Lung (tissue), 12 donors: ENCODE measurements around the gene RNF220. TPM values are rescaled to one million over a fixed set of nuclear protein-coding genes. Genes with fewer than 3 reads are reported as not detected.
"Not testable (repeated sequence)": the region's sequence is repeated elsewhere in the genome, so short reads cannot be mapped to it uniquely, and the experiment has no call there.

Source experiments
- ATAC-seq: fragments of 200-7000 bp; cut with Tn5 transposase; one replicate; pipeline ENCODE4 v1.9.1; 2020; ENCODE audit warnings: moderate number of reproducible peaks; ENCODE audit not compliant: insufficient read depth, low FRiP score
- DNase-seq, 3 donors: peaks; one replicate each; pipeline ENCODE4 v3.0.0-alpha.2; 2013 to 2017
- H3K27ac ChIP-seq, 2 donors: one replicate each; pipeline ENCODE4 v1.5.1; 2013; ENCODE audit warnings: mild to moderate bottlenecking in 2 of 2, moderate library complexity in 2 of 2, control low read depth in 1 of 2, inconsistent platforms in 1 of 2, low read depth in 1 of 2, low read length in 1 of 2
- H3K27me3 ChIP-seq, 3 donors: one replicate each; pipeline ENCODE4 v1.5.1; 2013; ENCODE audit warnings: low read length in 2 of 3; ENCODE audit not compliant: control insufficient read depth in 3 of 3, insufficient read depth in 3 of 3
- H3K36me3 ChIP-seq, 4 donors: one replicate each; pipeline ENCODE4 v1.5.1; 2013; ENCODE audit warnings: low read length in 4 of 4, mild to moderate bottlenecking in 1 of 4, moderate library complexity in 1 of 4; ENCODE audit not compliant: control insufficient read depth in 4 of 4, insufficient read depth in 4 of 4
- H3K4me1 ChIP-seq, 5 donors: one replicate each; pipeline ENCODE4 v1.5.1; 2013; ENCODE audit warnings: low read length in 5 of 5, mild to moderate bottlenecking in 2 of 5, moderate library complexity in 1 of 5; ENCODE audit not compliant: control insufficient read depth in 5 of 5, insufficient read depth in 5 of 5
- H3K4me3 ChIP-seq: one replicate; pipeline ENCODE4 v1.5.1; 2013; ENCODE audit warnings: mild to moderate bottlenecking, control low read depth, moderate library complexity
- H3K9ac ChIP-seq, 2 donors: one replicate each; pipeline ENCODE4 v1.5.1; 2013; ENCODE audit warnings: low read length in 2 of 2, control low read depth in 1 of 2; ENCODE audit not compliant: insufficient read depth in 1 of 2
- H3K9me3 ChIP-seq, 4 donors: one replicate each; pipeline ENCODE4 v1.5.1; 2013; ENCODE audit warnings: low read length in 3 of 4, mild to moderate bottlenecking in 1 of 4, moderate library complexity in 1 of 4; ENCODE audit not compliant: control insufficient read depth in 4 of 4, insufficient read depth in 3 of 4
- CTCF ChIP-seq: IDR thresholded peaks from 2 replicates; pipeline ENCODE4 v1.5.1; 2012; ENCODE audit warnings: mild to moderate bottlenecking; ENCODE audit errors: control extremely low read depth, extremely low read depth
- WGBS, 2 donors: extraction: QIAGEN DNeasy Blood & Tissue Kit; methylation state at CpG; one replicate each; pipeline ENCODE4 v1.1.7; 2013; 5-methylcytosine and 5-hydroxymethylcytosine counted together
- polyA plus RNA-seq, 2 donors: library from polyadenylated mRNA; stranded (reverse); fragments of 200-250 nt; gene quantifications; one replicate each; pipeline ENCODE4 v1.2.1, GENCODE V29; 2013
- total RNA-seq, 2 donors: library from RNA; depleted of rRNA in 1 of 2; stranded (reverse); fragments of >200 nt in 1 of 2; gene quantifications; one replicate each; pipeline ENCODE4 v1.2.1, GENCODE V29; 2014 to 2021
- donor health status: control.
- donor health status: control.
- donor health status: Bipolar disorder and iron deficiency.
- donor health status: healthy.
- donor health status: DM: yes; HTN: yes; CAD: no.

RNF220 gene
- total and polyA plus RNA-seq, 4 donors: 44.9 to 75.8 (median 69.5) TPM

GRCh38 chr1:44501047-44501890, 96.2 kb downstream of the RNF220 start:
- peak in 2 of 3 donors; percentile 38 to 43 for DNase-seq
- ATAC-seq: no peak
- WGBS, 2 donors: 42 to 71% methylated on average over 13 of the region's 13 CpGs
- no peaks in the 10 kb centered on the region for H3K9me3 ChIP-seq
- H3K4me1 ChIP-seq: peaks cover 0 to 13% (median 4%) of the 10 kb centered on the region in 5 donors
- no peaks in the 10 kb centered on the region for H3K36me3 ChIP-seq
- no peak overlapping the region for H3K9ac ChIP-seq
- no peak for TF ChIP-seq CTCF
- no peak overlapping the region for H3K27ac ChIP-seq
- peaks cover 0 to 16% (median 5%) of the 10 kb centered on the region in 3 donors for H3K27me3 ChIP-seq
- no peak overlapping the region for H3K4me3 ChIP-seq

GRCh38 chr1:44502823-44503222, 97.8 kb downstream of the RNF220 start:
- H3K9me3 ChIP-seq, H3K4me3 ChIP-seq, H3K36me3 ChIP-seq, ATAC-seq, H3K27ac ChIP-seq, DNase-seq, H3K9ac ChIP-seq: not testable (repeated sequence)
- WGBS, 2 donors: 93 to 94% methylated on average over 6 of the region's 6 CpGs
- Histone ChIP-seq H3K4me1 (peaks cover 0 to 17% (median under 1%) of the 10 kb centered on the region in 5 donors), H3K27me3 (peaks cover 0 to 19% (median 5%) of the 10 kb centered on the region in 3 donors)

- H3K4me1 ChIP-seq: peaks cover 0 to 18% (median 0%) of the 10 kb centered on the region in 5 donors
- TF ChIP-seq CTCF: no peak
- DNase-seq (no peak), ATAC-seq (no peak)
- H3K9me3 ChIP-seq: no peaks in the 10 kb centered on the region
- no peaks in the 10 kb centered on the region for H3K36me3 ChIP-seq
- H3K4me3 ChIP-seq: no peak overlapping the region
- H3K9ac ChIP-seq: no peak overlapping the region
- 95 to 96% methylated on average over 6 of the region's 6 CpGs for WGBS, 2 donors
- peaks cover 0 to 19% (median 5%) of the 10 kb centered on the region in 3 donors for H3K27me3 ChIP-seq
- no peak overlapping the region for H3K27ac ChIP-seq
Measured at GRCh38 chr1:44503625-44504024, 98.6 kb downstream of the RNF220 start.

- DNase-seq: peak in 1 of 3 donors; percentile 40
- WGBS, 2 donors: 86 to 89% methylated on average over 20 of the region's 20 CpGs
- ATAC-seq: no peak
- Histone ChIP-seq H3K9me3 (no peaks in the 10 kb centered on the region), H3K9ac (no peak overlapping the region), H3K4me3 (no peak overlapping the region), H3K4me1 (peaks cover 0 to 18% (median 0%) of the 10 kb centered on the region in 5 donors), H3K27ac (no peak overlapping the region), H3K36me3 (no peaks in the 10 kb centered on the region), H3K27me3 (peaks cover 0 to 9% (median 3%) of the 10 kb centered on the region in 3 donors)
- TF ChIP-seq CTCF: no peak
Measured at GRCh38 chr1:44505210-44505993, 100.3 kb downstream of the RNF220 start.
